ENCODE data around the gene DUSP8.

The DUSP8 gene

DNA sequence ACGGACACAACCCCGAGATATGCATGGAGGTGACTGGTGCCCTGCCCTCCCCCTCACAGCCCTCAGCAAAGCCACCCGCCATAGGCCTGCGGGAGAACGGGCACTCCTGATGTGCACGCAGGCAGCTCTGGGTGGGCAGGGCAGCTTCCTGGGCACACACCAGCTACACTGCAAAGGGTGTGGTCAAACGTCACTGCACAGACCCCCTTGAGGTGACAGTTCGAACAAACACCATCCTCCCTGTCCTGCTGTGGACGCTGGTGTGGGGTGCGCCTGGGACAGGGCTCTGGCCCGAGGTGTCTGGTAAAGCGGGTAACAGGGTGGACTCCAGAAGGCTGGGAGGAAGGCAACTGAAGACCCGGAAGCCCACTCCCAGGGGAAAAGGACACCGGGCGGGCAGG, 63.6 kb downstream of the DUSP8 start:
- Histone ChIP-seq H3K27me3 (ENCODE audit: control insufficient read depth in 1 of 2, insufficient read depth in 2 of 2, low read length in 2 of 2) (no peaks in the 10 kb centered on the region), H3K9me3 (ENCODE audit: control insufficient read depth in 1 of 2, low read length in 2 of 2) (no peaks in the 10 kb centered on the region), H3K27ac (ENCODE audit: low read depth, low read length) (no peak overlapping the region), H3K9ac (ENCODE audit: low read depth in 1 of 2, low read length in 2 of 2) (no peak overlapping the region), H3K4me3 (ENCODE audit: low read depth in 1 of 2, low read length in 2 of 2) (no peak overlapping the region), H3K36me3 (ENCODE audit: control insufficient read depth in 1 of 2, insufficient read depth in 2 of 2, low read length in 2 of 2) (no peaks in the 10 kb centered on the region), H3K4me1 (ENCODE audit: control insufficient read depth in 1 of 2, insufficient read depth in 2 of 2, low read length in 2 of 2) (peaks cover 0 to 2% of the 10 kb centered on the region in 2 donors)

DNA sequence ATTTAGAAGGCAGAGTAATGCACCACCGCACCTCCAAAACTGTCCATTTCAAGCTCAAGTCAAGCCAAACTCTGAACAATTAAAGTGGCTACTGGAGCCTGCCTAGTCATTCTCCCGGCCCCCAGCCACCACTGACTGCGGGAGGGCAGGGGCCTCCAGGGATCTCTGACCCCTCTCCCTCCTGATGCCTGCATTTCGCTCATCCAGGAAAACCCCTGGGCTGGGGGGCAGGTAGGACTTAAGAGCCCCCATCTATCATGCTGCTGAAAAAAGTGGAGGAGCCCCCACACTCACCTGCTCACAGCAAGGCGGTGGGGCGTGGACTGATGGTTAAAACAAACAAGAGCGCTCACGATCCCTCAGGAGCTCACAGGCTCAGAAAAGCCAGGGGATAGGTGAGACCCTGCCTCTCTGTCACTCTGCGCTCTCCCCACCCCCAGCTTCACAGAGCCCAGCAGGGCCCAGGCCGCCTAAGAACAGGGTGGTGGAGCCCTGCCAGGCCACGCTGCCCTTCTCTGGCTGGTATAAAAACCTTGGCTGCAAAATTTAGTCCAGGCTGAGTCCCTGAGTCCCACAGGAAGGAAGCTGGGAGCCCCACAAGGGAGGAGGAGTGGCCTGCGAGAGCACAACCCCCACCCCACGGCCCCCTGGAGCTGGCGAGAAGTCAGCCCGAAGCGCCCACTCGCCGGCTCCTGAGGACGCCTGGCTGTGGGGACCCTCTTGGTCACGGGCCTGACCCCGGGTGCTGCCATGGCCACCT, 64.5 kb downstream of the DUSP8 start:
- no peaks in the 10 kb centered on the region for H3K36me3 ChIP-seq (ENCODE audit: control insufficient read depth in 1 of 2, insufficient read depth in 2 of 2, low read length in 2 of 2)
- no peaks in the 10 kb centered on the region for H3K27me3 ChIP-seq (ENCODE audit: control insufficient read depth in 1 of 2, insufficient read depth in 2 of 2, low read length in 2 of 2)
- H3K9me3 ChIP-seq (ENCODE audit: control insufficient read depth in 1 of 2, low read length in 2 of 2): no peaks in the 10 kb centered on the region
- peaks cover 0 to 11% of the 10 kb centered on the region in 2 donors for H3K4me1 ChIP-seq (ENCODE audit: control insufficient read depth in 1 of 2, insufficient read depth in 2 of 2, low read length in 2 of 2)
- H3K4me3 ChIP-seq (ENCODE audit: low read depth in 1 of 2, low read length in 2 of 2): no peak overlapping the region
- H3K27ac ChIP-seq (ENCODE audit: low read depth, low read length): no peak overlapping the region
- no peak overlapping the region for H3K9ac ChIP-seq (ENCODE audit: low read depth in 1 of 2, low read length in 2 of 2)

DNA sequence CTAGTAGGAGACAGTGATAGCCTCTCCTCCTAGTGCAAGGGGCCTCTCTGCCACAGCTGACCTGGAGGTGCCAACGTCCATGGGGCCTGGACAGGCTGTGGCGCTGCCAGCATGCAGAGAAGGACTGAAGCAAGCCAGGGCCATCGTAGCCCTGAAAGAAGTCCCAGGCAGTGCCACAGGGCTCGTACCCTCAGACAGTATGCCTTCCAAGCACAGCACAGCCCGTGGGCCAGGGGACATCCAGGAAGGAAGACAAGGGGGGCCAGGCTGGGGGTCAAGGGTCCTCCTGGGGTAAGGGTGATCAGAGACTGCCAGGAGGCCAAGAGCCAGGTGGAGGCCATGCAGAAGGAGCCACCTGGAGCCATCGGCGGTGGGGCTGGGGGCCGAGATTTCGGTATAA, 65.1 kb downstream of the DUSP8 start:
- Histone ChIP-seq H3K27ac (ENCODE audit: low read depth, low read length) (no peak overlapping the region), H3K9ac (ENCODE audit: low read depth in 1 of 2, low read length in 2 of 2) (no peak overlapping the region), H3K36me3 (ENCODE audit: control insufficient read depth in 1 of 2, insufficient read depth in 2 of 2, low read length in 2 of 2) (no peaks in the 10 kb centered on the region), H3K4me3 (ENCODE audit: low read depth in 1 of 2, low read length in 2 of 2) (no peak overlapping the region), H3K4me1 (ENCODE audit: control insufficient read depth in 1 of 2, insufficient read depth in 2 of 2, low read length in 2 of 2) (peaks cover 0 to 11% of the 10 kb centered on the region in 2 donors), H3K9me3 (ENCODE audit: control insufficient read depth in 1 of 2, low read length in 2 of 2) (no peaks in the 10 kb centered on the region), H3K27me3 (ENCODE audit: control insufficient read depth in 1 of 2, insufficient read depth in 2 of 2, low read length in 2 of 2) (no peaks in the 10 kb centered on the region)

DNA sequence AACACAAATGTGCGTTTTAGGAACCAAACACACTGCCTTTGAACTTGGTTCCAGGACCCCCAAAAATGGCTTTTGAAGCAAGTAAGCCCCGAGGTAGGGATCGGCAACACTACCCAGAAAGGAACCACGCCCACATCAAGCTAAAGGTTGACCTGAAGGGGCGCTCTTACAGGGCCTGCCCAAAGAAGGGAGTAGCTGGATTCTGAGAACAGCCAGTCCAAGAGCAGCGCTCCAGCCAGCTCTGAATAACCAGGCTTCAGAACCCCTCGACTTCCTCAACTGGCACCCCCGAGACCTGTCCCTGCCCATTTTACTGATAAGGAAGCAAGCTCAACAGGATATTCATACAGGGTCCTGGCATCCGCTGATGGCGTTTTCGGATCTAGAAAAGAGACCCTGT, 66.6 kb downstream of the DUSP8 start:
- Histone ChIP-seq H3K9ac (ENCODE audit: low read depth in 1 of 2, low read length in 2 of 2) (no peak overlapping the region), H3K4me3 (ENCODE audit: low read depth in 1 of 2, low read length in 2 of 2) (no peak overlapping the region), H3K4me1 (ENCODE audit: control insufficient read depth in 1 of 2, insufficient read depth in 2 of 2, low read length in 2 of 2) (peaks cover 0 to 11% of the 10 kb centered on the region in 2 donors), H3K9me3 (ENCODE audit: control insufficient read depth in 1 of 2, low read length in 2 of 2) (no peaks in the 10 kb centered on the region), H3K27ac (ENCODE audit: low read depth, low read length) (no peak overlapping the region), H3K27me3 (ENCODE audit: control insufficient read depth in 1 of 2, insufficient read depth in 2 of 2, low read length in 2 of 2) (no peaks in the 10 kb centered on the region), H3K36me3 (ENCODE audit: control insufficient read depth in 1 of 2, insufficient read depth in 2 of 2, low read length in 2 of 2) (no peaks in the 10 kb centered on the region)

DNA sequence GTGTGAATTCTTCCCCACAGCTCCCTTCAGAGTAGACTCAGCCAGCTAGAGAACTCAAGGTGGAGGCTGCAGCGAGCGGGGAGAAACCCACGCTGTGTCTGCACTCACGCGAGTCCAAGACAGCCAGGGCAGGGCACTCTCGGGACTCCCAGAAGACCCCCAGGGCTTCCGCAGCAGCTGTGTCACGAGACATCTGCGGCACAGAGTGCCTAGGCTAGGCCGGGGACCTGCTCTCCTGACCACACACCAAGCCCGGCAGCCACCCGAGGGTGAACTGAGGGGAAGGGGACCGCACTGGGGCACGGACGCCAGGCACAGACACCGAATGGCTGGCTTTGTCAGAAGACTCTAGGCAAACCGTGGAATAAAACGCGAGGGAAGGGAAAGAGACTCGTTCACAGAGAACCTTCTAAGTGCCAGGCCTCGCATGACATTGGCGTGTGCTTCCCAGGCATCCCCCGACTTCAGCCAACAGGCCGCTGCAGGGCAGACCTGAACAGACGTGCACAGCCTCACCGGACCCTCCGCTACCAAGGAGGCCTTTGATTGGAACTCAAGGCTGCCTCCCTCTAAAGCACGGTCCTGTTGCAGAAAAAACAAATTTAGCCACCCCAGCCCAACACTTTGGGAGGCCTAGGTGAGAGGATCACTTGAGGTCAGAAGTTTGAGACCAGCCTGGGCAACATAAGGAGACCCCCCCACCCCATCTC, 67.3 kb downstream of the DUSP8 start:
- H3K9me3 ChIP-seq (ENCODE audit: control insufficient read depth in 1 of 2, low read length in 2 of 2): no peaks in the 10 kb centered on the region
- no peak overlapping the region for H3K9ac ChIP-seq (ENCODE audit: low read depth in 1 of 2, low read length in 2 of 2)
- no peak overlapping the region for H3K27ac ChIP-seq (ENCODE audit: low read depth, low read length)
- peaks cover under 1 to 3% of the 10 kb centered on the region in 2 donors for H3K36me3 ChIP-seq (ENCODE audit: control insufficient read depth in 1 of 2, insufficient read depth in 2 of 2, low read length in 2 of 2)
- H3K4me3 ChIP-seq (ENCODE audit: low read depth in 1 of 2, low read length in 2 of 2): no peak overlapping the region
- peaks cover 0 to 11% of the 10 kb centered on the region in 2 donors for H3K4me1 ChIP-seq (ENCODE audit: control insufficient read depth in 1 of 2, insufficient read depth in 2 of 2, low read length in 2 of 2)
- no peaks in the 10 kb centered on the region for H3K27me3 ChIP-seq (ENCODE audit: control insufficient read depth in 1 of 2, insufficient read depth in 2 of 2, low read length in 2 of 2)

DNA sequence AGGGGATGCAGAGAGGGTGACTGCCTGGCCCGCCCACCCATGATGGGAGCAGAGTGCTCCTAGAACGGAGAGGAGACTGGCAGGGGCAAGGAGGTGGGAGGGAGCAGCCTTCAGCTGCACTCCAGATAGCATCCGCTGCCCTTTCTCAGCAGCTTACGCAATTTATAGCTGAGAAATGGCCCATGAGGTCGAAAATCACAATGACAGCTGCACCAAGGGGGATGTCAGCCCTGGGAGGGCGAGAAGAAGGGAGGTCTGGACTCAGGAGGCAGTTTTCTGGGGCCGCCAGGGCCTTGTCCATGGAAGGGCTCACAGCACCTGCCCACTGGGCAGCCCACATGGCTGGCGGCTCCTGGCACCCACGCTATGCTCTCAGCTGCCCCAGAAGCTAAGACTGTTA, 67.9 kb downstream of the DUSP8 start:
- peaks cover 0 to 11% of the 10 kb centered on the region in 2 donors for H3K4me1 ChIP-seq (ENCODE audit: control insufficient read depth in 1 of 2, insufficient read depth in 2 of 2, low read length in 2 of 2)
- H3K27ac ChIP-seq (ENCODE audit: low read depth, low read length): no peak overlapping the region
- H3K9ac ChIP-seq (ENCODE audit: low read depth in 1 of 2, low read length in 2 of 2): no peak overlapping the region

More for the DNA sequence above, 67.9 kb downstream of the DUSP8 start:
- Histone ChIP-seq H3K27me3 (ENCODE audit: control insufficient read depth in 1 of 2, insufficient read depth in 2 of 2, low read length in 2 of 2) (no peaks in the 10 kb centered on the region), H3K4me3 (ENCODE audit: low read depth in 1 of 2, low read length in 2 of 2) (no peak overlapping the region), H3K9me3 (ENCODE audit: control insufficient read depth in 1 of 2, low read length in 2 of 2) (no peaks in the 10 kb centered on the region), H3K36me3 (ENCODE audit: control insufficient read depth in 1 of 2, insufficient read depth in 2 of 2, low read length in 2 of 2) (peaks cover 6 to 9% of the 10 kb centered on the region in 2 donors)
